Globus pallidus (tissue), 1 donor: Measurements from ENCODE around the gene GAPDH.
"Not testable (repeated sequence)": the region's sequence is repeated elsewhere in the genome, so short reads cannot be mapped to it uniquely, and the experiment has no call there.

Experiments
- DNase-seq: peaks from one replicate; pipeline ENCODE4 v3.0.0-alpha.2; 2015; ENCODE audit warnings: low spot score

The GAPDH gene

GRCh38 chr12:6563448-6564050, 29.2 kb downstream of the GAPDH start:
- no peak for DNase-seq

- DNase-seq: no peak
Observed at GRCh38 chr12:6567112-6567670, 32.9 kb downstream of the GAPDH start.

- no peak for DNase-seq
Observed at GRCh38 chr12:6569312-6569711, 35.0 kb downstream of the GAPDH start.

GRCh38 chr12:6569786-6570185, 35.5 kb downstream of the GAPDH start:
- DNase-seq: no peak

GRCh38 chr12:6570264-6570887, 36.1 kb downstream of the GAPDH start:
- DNase-seq: no peak

- DNase-seq: no peak
Observed at GRCh38 chr12:6573001-6573400, 38.7 kb downstream of the GAPDH start.

- DNase-seq: no peak
Observed at GRCh38 chr12:6574576-6575295, 40.4 kb downstream of the GAPDH start.

- DNase-seq: no peak
Observed at GRCh38 chr12:6575648-6576047, 41.3 kb downstream of the GAPDH start.

GRCh38 chr12:6582196-6582595, 47.9 kb downstream of the GAPDH start:
- DNase-seq: no peak

- DNase-seq: no peak
Observed at GRCh38 chr12:6582959-6583358, 48.6 kb downstream of the GAPDH start.

GRCh38 chr12:6584293-6584692, 50.0 kb downstream of the GAPDH start:
- DNase-seq: no peak

- not testable (repeated sequence) for DNase-seq
Observed at GRCh38 chr12:6586569-6586968, 52.3 kb downstream of the GAPDH start.
